Testis (tissue), 5 donors: ENCODE measurements around the gene C21orf58. TPM values are rescaled to one million over a fixed set of nuclear protein-coding genes. Genes with fewer than 3 reads are reported as not detected.
A peak's percentile ranks its signal among the peaks of the same experiment; 100 is the strongest.
"Not testable (repeated sequence)": the region's sequence is repeated elsewhere in the genome, so short reads cannot be mapped to it uniquely, and the experiment has no call there.

Source experiments
- DNase-seq: peaks from one replicate; pipeline ENCODE4 v3.0.0-alpha.2; 2019
- H3K27ac ChIP-seq, 2 donors: fragments of 200-600 bp; sonication (generic); one replicate each; pipeline ENCODE4 v1.5.1; 2019
- H3K27me3 ChIP-seq: fragments of 200-600 bp; sonication (generic); one replicate; pipeline ENCODE4 v1.5.1; 2019
- H3K36me3 ChIP-seq: fragments of 200-600 bp; sonication (generic); one replicate; pipeline ENCODE4 v1.5.1; 2017; ENCODE audit warnings: low read depth; ENCODE audit errors: missing control alignments
- H3K4me1 ChIP-seq: fragments of 200-600 bp; sonication (generic); one replicate; pipeline ENCODE4 v1.5.1; 2019
- H3K4me3 ChIP-seq, 2 donors: fragments of 200-600 bp; sonication (generic); one replicate each; pipeline ENCODE4 v1.5.1; 2017 to 2019
- H3K9me3 ChIP-seq: fragments of 200-600 bp; sonication (generic); one replicate; pipeline ENCODE4 v1.5.1; 2017
- POLR2A ChIP-seq: fragments of 450-650 bp; IDR thresholded peaks from one replicate; pipeline ENCODE4 v1.6.1; 2017; ENCODE audit warnings: antibody characterized with exemption, mild to moderate bottlenecking, moderate library complexity
- WGBS, 2 donors: methylation state at CpG; one replicate each; pipeline ENCODE4 v1.1.5; 2018; 5-methylcytosine and 5-hydroxymethylcytosine counted together
- intact Hi-C: fragments of 100-400 bp; cut with DNase I; formaldehyde crosslinking; loops from one replicate; pipeline ENCODE4 v1.15.1; 2023; ENCODE audit warnings: low total_unique reads
- long read RNA-seq, 2 donors: transcript quantifications; one replicate each; lab custom pipeline, GENCODE V29; 2026
- polyA plus RNA-seq: library from polyadenylated mRNA; stranded (reverse); fragments of 350-450 nt; fragmentation: Illumina TruSeq; extraction: RNeasy Lipid Tissue Mini Kit (QIAGEN cat#74804); gene quantifications from one replicate; pipeline ENCODE4 v1.2.3, GENCODE V29; 2014; ENCODE audit warnings: low read depth, low replicate concordance; ENCODE audit not compliant: insufficient read depth
- total RNA-seq, 2 donors: library from RNA; depleted of rRNA; stranded (reverse); fragments of >200 nt; gene quantifications; one replicate each; pipeline ENCODE4 v1.2.3, GENCODE V29; 2016
- TF ChIP-seq, protein P1 (sequence below), 3 experiments: fragments of 450-650 bp in 2 of 3; fragments of 200-600 bp in 1 of 3; sonication (generic) in 1 of 3; IDR thresholded peaks; one replicate each; pipeline ENCODE4 v1.5.1; 2016 to 2019; ENCODE audit warnings: antibody characterized with exemption in 3 of 3, mild to moderate bottlenecking in 2 of 3, moderate library complexity in 1 of 3

C21orf58 gene
- 10 to 100 TPM; 13.7 to 21.6 TPM for total RNA-seq
- 13.6 TPM for polyA plus RNA-seq
- long read RNA-seq, donor 1, partial matches to known transcripts, result 11 of 11 reads
- long read RNA-seq, donor 1, other reads (novel, unspliced or antisense), result 0 of 11 reads
- long read RNA-seq, donor 2, partial matches to known transcripts, result 0 of 1 reads
- long read RNA-seq, donor 2, other reads (novel, unspliced or antisense), result 0 of 1 reads

DNA sequence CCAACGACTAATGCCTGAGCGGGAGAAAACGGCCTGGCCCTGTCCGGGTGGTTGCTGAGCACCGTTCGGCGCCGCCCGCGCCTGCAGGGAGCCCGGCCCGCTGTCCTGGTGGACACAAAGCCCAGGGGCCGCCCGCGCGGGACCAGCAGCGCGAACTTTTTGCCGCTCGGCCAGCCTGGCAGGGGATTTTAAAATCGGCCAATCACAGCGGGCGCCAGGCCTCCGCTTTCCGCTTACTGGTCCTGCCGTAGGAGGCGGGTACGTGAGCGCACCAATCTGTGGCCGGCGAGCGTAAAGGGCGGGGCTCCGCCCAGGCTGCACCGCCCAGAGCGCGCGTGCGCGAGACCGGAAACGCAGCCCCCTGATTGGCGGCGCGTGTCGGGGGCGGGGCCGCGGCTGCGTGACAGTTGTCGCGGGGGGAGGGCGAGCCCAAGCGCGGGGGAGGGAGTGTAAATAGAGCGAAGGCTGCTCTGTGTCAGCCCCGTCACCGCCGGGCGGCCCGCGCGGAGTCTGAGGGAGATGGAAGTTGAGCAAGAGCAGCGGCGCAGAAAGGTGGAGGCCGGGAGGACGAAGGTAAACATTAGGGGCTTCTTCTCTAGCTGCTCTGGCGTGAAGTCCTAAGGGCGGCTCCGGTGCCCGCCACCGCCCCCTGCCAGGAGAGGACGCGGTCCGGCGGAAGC is at the start of gene C21orf58, which contains the start of gene PCNT:
TSS of gene C21orf58 (minus strand) at position 161 of the 680 bp plus-strand sequence. CDS start 1,132 bp downstream, outside the sequence.
TSS of gene PCNT (plus strand) at position 447 of the 680 bp plus-strand sequence. CDS start at position 520, 73 bp downstream.
- TF ChIP-seq, protein P1, sequence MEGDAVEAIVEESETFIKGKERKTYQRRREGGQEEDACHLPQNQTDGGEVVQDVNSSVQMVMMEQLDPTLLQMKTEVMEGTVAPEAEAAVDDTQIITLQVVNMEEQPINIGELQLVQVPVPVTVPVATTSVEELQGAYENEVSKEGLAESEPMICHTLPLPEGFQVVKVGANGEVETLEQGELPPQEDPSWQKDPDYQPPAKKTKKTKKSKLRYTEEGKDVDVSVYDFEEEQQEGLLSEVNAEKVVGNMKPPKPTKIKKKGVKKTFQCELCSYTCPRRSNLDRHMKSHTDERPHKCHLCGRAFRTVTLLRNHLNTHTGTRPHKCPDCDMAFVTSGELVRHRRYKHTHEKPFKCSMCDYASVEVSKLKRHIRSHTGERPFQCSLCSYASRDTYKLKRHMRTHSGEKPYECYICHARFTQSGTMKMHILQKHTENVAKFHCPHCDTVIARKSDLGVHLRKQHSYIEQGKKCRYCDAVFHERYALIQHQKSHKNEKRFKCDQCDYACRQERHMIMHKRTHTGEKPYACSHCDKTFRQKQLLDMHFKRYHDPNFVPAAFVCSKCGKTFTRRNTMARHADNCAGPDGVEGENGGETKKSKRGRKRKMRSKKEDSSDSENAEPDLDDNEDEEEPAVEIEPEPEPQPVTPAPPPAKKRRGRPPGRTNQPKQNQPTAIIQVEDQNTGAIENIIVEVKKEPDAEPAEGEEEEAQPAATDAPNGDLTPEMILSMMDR (IDR thresholded peaks at IDR 0.05), result no peak
- TF ChIP-seq POLR2A, result no peak
- H3K9me3 ChIP-seq, result no peaks in the 10 kb centered on the region

DNA sequence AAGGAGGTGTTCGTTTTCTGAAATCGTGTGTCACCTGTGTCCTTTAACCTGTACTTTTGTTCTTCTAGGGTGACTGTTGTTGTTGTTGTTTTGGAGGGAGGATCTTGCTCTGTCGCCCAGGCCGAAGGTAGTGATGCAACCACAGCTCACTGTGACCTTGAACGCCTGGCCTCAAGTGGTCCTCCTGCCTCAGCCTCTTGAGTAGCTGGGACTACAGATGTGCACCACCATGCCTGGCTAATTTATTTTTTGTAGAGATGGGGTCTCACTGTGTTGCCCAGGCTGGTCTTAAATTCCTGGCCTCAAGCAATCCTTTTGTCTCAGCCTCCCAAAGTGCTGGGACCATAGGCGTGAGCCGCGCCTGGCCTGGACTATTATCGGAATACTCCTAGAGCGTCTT is 49.3 kb upstream of the C21orf58 start:
- DNase-seq, intact Hi-C loops, H3K27me3 ChIP-seq, H3K4me3 ChIP-seq, H3K36me3 ChIP-seq, H3K9me3 ChIP-seq, H3K27ac ChIP-seq: not testable (repeated sequence)
- H3K4me1 ChIP-seq, result peaks cover 11% of the 10 kb centered on the region
- 89 to 95% methylated on average over 10 of the region's 10 CpGs for whole genome bisulfite sequencing, 2 donors

More for the DNA sequence above, at the start of gene C21orf58, which contains the start of gene PCNT:
- WGBS, 2 donors, result 0 to 1% methylated on average over 20 to 76 of the region's 76 CpGs
- H3K27ac ChIP-seq, result peak within 1 kb of the TSS; percentile 95 to 97
- H3K4me3 ChIP-seq, result peak within 1 kb of the TSS; percentile 87 to 90
- intact Hi-C loops, result no loop called here
- no peaks in the 10 kb centered on the region for H3K36me3 ChIP-seq
- H3K27me3 ChIP-seq, result no peaks in the 10 kb centered on the region
- DNase-seq, result peak; percentile 98
- no peaks in the 10 kb centered on the region for H3K4me1 ChIP-seq

DNA sequence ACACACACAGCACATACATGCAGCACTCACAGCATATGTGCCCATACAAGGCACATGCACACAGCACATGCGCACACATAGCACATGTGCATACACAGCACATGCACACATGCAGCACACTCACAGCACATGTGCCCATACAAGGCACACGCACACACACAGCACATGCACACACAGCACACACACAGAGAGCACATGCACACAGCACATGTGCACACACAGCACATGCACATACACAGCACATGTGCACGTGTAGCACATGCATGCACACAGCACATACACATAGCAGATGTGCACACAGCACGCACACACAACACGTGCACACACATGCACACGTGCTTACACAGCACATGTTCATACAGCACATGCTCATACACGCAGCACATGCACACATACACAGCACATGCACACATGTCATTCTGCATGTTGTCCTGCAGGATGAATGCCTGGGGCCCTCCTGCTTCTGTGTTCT is 48.4 kb upstream of the C21orf58 start:
- TF ChIP-seq, protein P1 (IDR thresholded peaks at IDR 0.05), result no peak
- TF ChIP-seq POLR2A, result no peak
- intact Hi-C loops, result no loop called here
- WGBS, 2 donors, result 82 to 91% methylated on average over 5 to 7 of the region's 7 CpGs
- no peak for DNase-seq
- Histone ChIP-seq H3K4me1 (peaks cover 6% of the 10 kb centered on the region), H3K27ac (no peak overlapping the region), H3K9me3 (no peaks in the 10 kb centered on the region), H3K27me3 (no peaks in the 10 kb centered on the region), H3K36me3 (no peaks in the 10 kb centered on the region), H3K4me3 (no peak overlapping the region)

DNA sequence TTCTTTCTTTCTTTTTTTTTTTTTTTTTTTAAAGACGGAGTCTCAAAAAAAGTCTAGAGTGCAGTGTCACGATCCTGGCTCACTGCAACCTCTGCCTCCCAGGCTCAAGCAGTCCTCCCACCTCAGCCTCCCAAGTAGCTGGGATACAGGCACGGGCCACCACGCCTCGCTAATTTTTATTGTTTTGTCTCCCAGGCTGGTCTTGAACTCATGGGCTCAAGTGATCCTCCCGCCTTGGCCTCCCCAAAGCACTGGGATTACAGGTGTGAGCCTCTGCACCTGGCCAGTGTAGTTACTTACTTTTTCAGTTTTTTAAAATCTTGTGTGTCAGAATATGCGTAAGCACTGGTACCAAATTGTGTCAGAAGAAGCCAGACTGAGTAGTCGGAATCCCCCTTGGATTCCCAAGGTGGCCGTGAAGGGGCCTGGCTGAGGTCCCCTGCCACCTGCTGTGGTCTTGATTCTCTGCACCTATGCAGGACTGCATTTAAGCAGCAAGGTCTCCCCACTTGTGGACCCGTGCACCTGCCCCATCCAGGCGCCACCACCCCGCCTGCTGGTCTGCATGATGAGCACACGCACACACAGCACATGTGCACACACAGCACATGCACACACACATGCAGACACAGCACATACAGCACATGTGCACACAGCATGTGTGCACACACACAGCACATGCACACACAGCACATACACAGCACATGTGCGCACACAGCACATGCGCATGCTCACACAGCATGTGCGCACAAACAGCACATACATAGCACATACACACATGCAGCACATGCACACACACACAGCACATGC is 47.7 kb upstream of the C21orf58 start:
- intact Hi-C loops, result no loop called here
- no peak for DNase-seq
- TF ChIP-seq POLR2A, result no peak
- Histone ChIP-seq H3K27me3 (no peaks in the 10 kb centered on the region), H3K27ac (no peak overlapping the region), H3K4me1 (peaks cover 3% of the 10 kb centered on the region), H3K9me3 (no peaks in the 10 kb centered on the region), H3K36me3 (no peaks in the 10 kb centered on the region), H3K4me3 (no peak overlapping the region)
- WGBS, 2 donors, result 89 to 92% methylated on average over 12 to 16 of the region's 16 CpGs

DNA sequence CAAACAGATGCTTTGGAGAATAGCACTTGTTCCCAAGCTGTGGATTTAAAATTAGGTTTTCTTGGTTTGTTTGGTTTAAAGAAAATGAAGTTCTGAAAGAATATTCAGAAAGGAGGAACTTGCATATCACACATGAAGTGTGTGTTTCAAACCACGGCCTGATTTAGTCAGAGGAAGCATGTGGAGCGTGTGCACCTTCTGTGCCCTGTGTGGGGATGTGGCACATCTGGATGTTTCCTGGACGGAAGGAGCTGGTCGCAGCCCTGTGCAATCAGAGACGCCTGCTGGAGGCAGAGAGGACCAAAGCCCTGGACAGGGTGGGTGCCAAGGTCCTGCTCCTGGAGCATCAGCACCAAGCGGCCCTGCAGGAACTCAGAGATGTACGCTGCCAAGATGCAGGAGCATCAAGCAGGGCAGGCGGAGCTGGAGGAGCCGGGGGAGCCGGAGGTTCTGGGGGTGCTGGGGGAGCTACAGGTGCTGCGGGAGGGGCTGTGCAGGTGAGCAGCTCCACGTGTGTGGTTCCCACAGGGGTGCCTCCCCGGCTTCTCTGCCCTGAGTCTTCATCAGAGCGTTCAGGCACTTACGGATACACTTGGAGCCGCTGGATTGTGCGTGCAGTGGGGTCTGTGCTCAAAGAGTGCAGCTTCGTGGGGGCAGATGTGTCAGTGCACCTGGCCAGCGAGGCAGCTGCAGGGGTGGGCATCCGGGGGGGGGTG is 46.0 kb upstream of the C21orf58 start:
- Histone ChIP-seq H3K9me3 (no peaks in the 10 kb centered on the region), H3K27ac (no peak overlapping the region), H3K27me3 (no peaks in the 10 kb centered on the region), H3K4me3 (no peak overlapping the region), H3K36me3 (no peaks in the 10 kb centered on the region), H3K4me1 (peaks cover 3% of the 10 kb centered on the region)
- WGBS, 2 donors, result 79 to 82% methylated on average over 10 to 20 of the region's 20 CpGs
- TF ChIP-seq, protein P1 (IDR thresholded peaks at IDR 0.05), result no peak
- no peak for TF ChIP-seq POLR2A
- DNase-seq, result no peak
- intact Hi-C loops, result no loop called here
